ENCODE measurements around the gene ARID1B. TPM values are rescaled to one million over a fixed set of nuclear protein-coding genes. Genes with fewer than 3 reads are reported as not detected.

ARID1B gene
- total and polyA plus RNA-seq, 9 of the 15 experiments (the other 6 are each of a cell fraction or from before 2014, with no cell fraction given): 12.5 to 50.5 (median 25.8) TPM

DNA sequence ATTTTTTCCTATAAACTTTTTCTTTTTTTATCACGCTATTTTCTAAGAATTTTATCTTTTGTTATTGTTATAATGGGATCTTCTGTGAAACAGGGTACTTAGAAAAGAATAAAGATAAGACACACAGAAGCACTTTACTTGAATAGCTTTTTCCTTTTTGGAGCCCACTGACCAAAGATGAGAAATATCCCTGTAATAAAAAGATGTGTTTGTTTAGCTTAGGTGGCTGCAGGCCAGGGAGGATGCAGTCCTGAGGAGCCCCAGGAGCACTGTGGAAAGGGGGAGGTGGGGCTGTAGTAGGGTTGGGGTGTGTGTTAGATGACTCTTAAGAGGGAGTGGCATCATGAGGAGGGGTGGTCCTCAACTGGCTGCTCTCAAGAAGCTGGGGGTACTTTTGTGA, 128.6 kb downstream of the ARID1B start:
- DNase-seq (ENCODE audit: extremely low read depth in 1 of 4, low spot score in 3 of 4) (no peak), ATAC-seq (peak; percentile 54; the same call in 2 of the 3 replicates), FAIRE-seq (no peak)
- H3K27me3 ChIP-seq (ENCODE audit: control insufficient read depth in 2 of 2, insufficient read depth in 2 of 2, low read length in 2 of 2): no peaks in the 10 kb centered on the region
- peaks cover 4 to 15% of the 10 kb centered on the region in 2 experiments; a peak in 3 of 5 replicates for H3K4me1 ChIP-seq (replicated peaks in 1 of 2; ENCODE audit: control insufficient read depth in 2 of 2, insufficient read depth in 2 of 2, low read length in 2 of 2)
- peaks cover 13% of the 10 kb centered on the region; the same call in 1 of the 3 replicates for H3K79me2 ChIP-seq (ENCODE audit: control insufficient read depth, insufficient read depth, low read length)
- intact Hi-C loops (cut with micrococcal nuclease): no loop called here
- in situ Hi-C loops (cut with MboI): no loop called here
- no peak overlapping the region for H3K4me2 ChIP-seq (ENCODE audit: insufficient read depth, low read length)
- H3K4me3 ChIP-seq: no peak overlapping the region
- H3K9me1 ChIP-seq (ENCODE audit: control insufficient read depth, insufficient read depth, low read length): no peaks in the 10 kb centered on the region
- no peaks in the 10 kb centered on the region for H3K9me3 ChIP-seq (replicated peaks; ENCODE audit: control insufficient read depth, insufficient read depth, low read depth, low read length)
- CTCF ChIA-PET (ENCODE audit: low intra/inter-chr PET ratio): no interaction called here
- peaks cover 9% of the 10 kb centered on the region for H3K36me3 ChIP-seq (ENCODE audit: control insufficient read depth, insufficient read depth, low read length)
- no peak overlapping the region for H2AFZ ChIP-seq (ENCODE audit: low read depth, low read length)
- POLR2A ChIA-PET: interaction anchor here (1.0 to 2.0 kb wide), 3 partner anchors 8 to 19 kb away, joined by 4 to 11 read pairs (median 7); no protein-coding TSS in a partner anchor
- no peak overlapping the region for H3K27ac ChIP-seq (ENCODE audit: extremely low read depth, low read depth, low read length)
- no peak for TF ChIP-seq PRPF4 (IDR thresholded peaks at IDR 0.05; ENCODE audit: insufficient read depth, low read depth, low read length, poor library complexity, severe bottlenecking)
- no peak for TF ChIP-seq FOSL1 (tag; conservative IDR thresholded peaks at IDR 0.05)
- H3K9ac ChIP-seq (ENCODE audit: insufficient read depth in 1 of 2, low read depth in 2 of 2, low read length in 2 of 2): no peak overlapping the region
- 7% methylated on average over 1 of the region's 1 CpG for WGBS (ENCODE audit: insufficient coverage, low coverage, missing lambda C conversion rate)
- peaks cover 7% of the 10 kb centered on the region for H4K20me1 ChIP-seq (replicated peaks; ENCODE audit: control insufficient read depth, insufficient read depth, low read length)
- no TSS peak for BruUV-seq (replicated peaks)

DNA sequence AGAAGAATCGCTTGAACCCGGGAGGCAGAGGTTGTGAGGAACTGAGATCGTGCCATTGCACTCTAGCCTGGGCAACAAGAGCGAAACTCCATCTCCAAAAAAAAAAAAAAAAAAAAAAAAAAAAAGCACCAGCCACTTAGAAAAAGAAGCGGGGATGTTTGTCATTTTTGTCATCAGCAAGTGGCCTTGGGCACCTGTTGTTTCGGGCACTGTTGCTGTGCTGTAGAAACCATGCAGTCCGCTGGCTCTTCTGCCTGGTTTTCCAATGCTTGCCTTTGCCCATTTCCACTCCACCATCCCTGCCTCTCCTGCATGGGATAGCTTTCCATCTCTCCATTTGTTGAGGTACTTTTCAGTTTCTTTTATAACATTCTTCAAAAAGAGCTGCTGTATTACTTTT, 129.3 kb downstream of the ARID1B start:
- Histone ChIP-seq H4K20me1 (replicated peaks; ENCODE audit: control insufficient read depth, insufficient read depth, low read length) (peaks cover 7% of the 10 kb centered on the region), H3K27ac (ENCODE audit: extremely low read depth, low read depth, low read length) (no peak overlapping the region), H3K4me1 (replicated peaks in 1 of 2; ENCODE audit: control insufficient read depth in 2 of 2, insufficient read depth in 2 of 2, low read length in 2 of 2) (peaks cover under 1 to 17% of the 10 kb centered on the region in 2 experiments; a peak in 4 of 5 replicates), H3K4me3 (no peak overlapping the region), H3K9ac (ENCODE audit: insufficient read depth in 1 of 2, low read depth in 2 of 2, low read length in 2 of 2) (no peak overlapping the region), H3K79me2 (ENCODE audit: control insufficient read depth, insufficient read depth, low read length) (peaks cover 18% of the 10 kb centered on the region; the same call in 1 of the 3 replicates), H3K9me1 (ENCODE audit: control insufficient read depth, insufficient read depth, low read length) (no peaks in the 10 kb centered on the region), H3K9me3 (replicated peaks; ENCODE audit: control insufficient read depth, insufficient read depth, low read depth, low read length) (no peaks in the 10 kb centered on the region), H3K27me3 (ENCODE audit: control insufficient read depth in 2 of 2, insufficient read depth in 2 of 2, low read length in 2 of 2) (no peaks in the 10 kb centered on the region), H3K4me2 (ENCODE audit: insufficient read depth, low read length) (no peak overlapping the region), H2AFZ (ENCODE audit: low read depth, low read length) (no peak overlapping the region), H3K36me3 (ENCODE audit: control insufficient read depth, insufficient read depth, low read length) (peaks cover 8% of the 10 kb centered on the region)
- DNase-seq (ENCODE audit: extremely low read depth in 1 of 4, low spot score in 3 of 4) (no peak), FAIRE-seq (no peak), ATAC-seq (no peak)
- ChIA-PET POLR2A (interaction anchor here (2.0 kb wide), 1 partner anchor 8 kb away, joined by 7 read pairs; no protein-coding TSS in a partner anchor), CTCF (ENCODE audit: low intra/inter-chr PET ratio) (no interaction called here)
- no peak for TF ChIP-seq TRIM28 (IDR thresholded peaks at IDR 0.05)
- BruUV-seq (replicated peaks): no TSS peak
- in situ Hi-C loops (cut with MboI): no loop called here
- whole genome bisulfite sequencing (ENCODE audit: insufficient coverage, low coverage, missing lambda C conversion rate): 88% methylated on average over 6 of the region's 7 CpGs
- intact Hi-C loops (cut with micrococcal nuclease): no loop called here
